Measurements from ENCODE around the gene TSHZ2. TPM values are rescaled to one million over a fixed set of nuclear protein-coding genes. Genes with fewer than 3 reads are reported as not detected.

The TSHZ2 gene
- total RNA-seq, 1 experiment from 2014 or later = 0.07 TPM

DNA sequence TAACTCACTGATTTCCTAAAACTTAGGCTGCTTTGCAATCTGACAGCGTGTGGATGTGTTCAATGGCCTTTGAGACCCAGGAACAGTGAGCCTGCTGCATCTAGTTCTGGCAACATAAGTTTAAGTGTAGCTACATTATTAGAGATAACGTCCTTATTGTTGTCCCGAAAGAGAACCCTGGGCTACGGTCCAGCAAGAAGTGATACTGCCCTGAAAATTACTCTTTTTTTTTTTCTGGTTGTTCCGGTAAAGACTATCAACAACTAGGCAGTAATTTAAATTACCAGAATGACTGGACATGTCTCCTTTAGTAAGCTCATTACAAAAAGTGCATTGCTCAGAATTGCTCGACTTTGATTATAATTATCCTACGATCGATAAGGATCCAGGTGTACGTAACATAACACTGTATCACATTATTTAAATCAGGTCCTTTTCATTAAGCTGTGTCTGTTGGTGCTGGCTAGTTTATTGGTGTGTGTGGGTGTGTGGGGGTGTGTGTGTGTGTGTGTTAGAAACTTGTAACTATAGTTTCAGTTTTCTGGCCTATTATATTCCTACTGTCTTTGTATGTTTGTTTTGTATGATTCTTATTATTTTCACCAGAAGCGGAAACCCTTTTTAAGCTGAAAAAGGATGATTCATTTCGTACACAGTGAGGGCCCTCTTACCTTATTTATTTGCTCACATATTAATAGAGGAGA lies 3.0 kb downstream of the TSHZ2 start:
- H3K27me3 Mint-ChIP-seq (ENCODE audit: low read depth) = peaks cover 60% of the 10 kb centered on the region
- Histone ChIP-seq H3K79me2 (ENCODE audit: insufficient read depth, low read length) (no peaks in the 10 kb centered on the region), H3K9ac (ENCODE audit: extremely low read depth, insufficient read length, low read length) (no peak overlapping the region), H2BK12ac (ENCODE audit: insufficient read length, low read depth, low read length) (no peak overlapping the region), H3K27ac (ENCODE audit: insufficient read length, low read depth, low read length) (no peak overlapping the region), H2AFZ (ENCODE audit: low read length) (no peak overlapping the region), H3K4ac (ENCODE audit: low read depth, low read length) (no peak overlapping the region), H2BK5ac (ENCODE audit: insufficient read length, low read length) (no peak overlapping the region), H3K56ac (ENCODE audit: insufficient read length, low read depth, low read length) (no peak overlapping the region), H4K20me1 (ENCODE audit: control insufficient read depth, insufficient read depth, insufficient read length) (no peaks in the 10 kb centered on the region), H3K27me3 (ENCODE audit: insufficient read depth, low read length) (peaks cover 3% of the 10 kb centered on the region; the same call in 1 of the 2 replicates), H3K9me3 (ENCODE audit: control insufficient read depth, low read depth, low read length) (no peaks in the 10 kb centered on the region), H2BK15ac (ENCODE audit: low read depth, low read length) (no peak overlapping the region), H3K14ac (ENCODE audit: insufficient read depth, low read length) (no peak overlapping the region), H2BK20ac (ENCODE audit: low read depth, low read length, poor library complexity, severe bottlenecking) (no peak overlapping the region), H4K91ac (ENCODE audit: insufficient read length, low read depth, low read length) (no peak overlapping the region), H4K8ac (replicated peaks; ENCODE audit: insufficient read length, low read depth, low read length) (no peak overlapping the region), H2BK120ac (ENCODE audit: low read depth, low read length, poor library complexity, severe bottlenecking) (no peak overlapping the region), H3K23me2 (ENCODE audit: insufficient read length, low read depth, low read length, poor library complexity, severe bottlenecking) (peaks cover 15% of the 10 kb centered on the region), H3K79me1 (ENCODE audit: insufficient read depth, low read depth, low read length, poor library complexity, severe bottlenecking) (no peaks in the 10 kb centered on the region), H3T11ph (ENCODE audit: low read length) (no peak overlapping the region), H3K18ac (ENCODE audit: insufficient read length, low read depth, low read length) (no peak overlapping the region), H2AK5ac (ENCODE audit: insufficient read length, low read length) (no peak overlapping the region), H3K23ac (ENCODE audit: insufficient read length, low read depth, low read length) (no peak overlapping the region), H3K4me2 (ENCODE audit: insufficient read depth, insufficient read length, low read length) (no peak overlapping the region), H3K4me1 (ENCODE audit: insufficient read depth, low read length) (no peaks in the 10 kb centered on the region), H4K5ac (ENCODE audit: insufficient read length, low read depth, low read length) (no peak overlapping the region)
- TF ChIP-seq, protein P1, sequence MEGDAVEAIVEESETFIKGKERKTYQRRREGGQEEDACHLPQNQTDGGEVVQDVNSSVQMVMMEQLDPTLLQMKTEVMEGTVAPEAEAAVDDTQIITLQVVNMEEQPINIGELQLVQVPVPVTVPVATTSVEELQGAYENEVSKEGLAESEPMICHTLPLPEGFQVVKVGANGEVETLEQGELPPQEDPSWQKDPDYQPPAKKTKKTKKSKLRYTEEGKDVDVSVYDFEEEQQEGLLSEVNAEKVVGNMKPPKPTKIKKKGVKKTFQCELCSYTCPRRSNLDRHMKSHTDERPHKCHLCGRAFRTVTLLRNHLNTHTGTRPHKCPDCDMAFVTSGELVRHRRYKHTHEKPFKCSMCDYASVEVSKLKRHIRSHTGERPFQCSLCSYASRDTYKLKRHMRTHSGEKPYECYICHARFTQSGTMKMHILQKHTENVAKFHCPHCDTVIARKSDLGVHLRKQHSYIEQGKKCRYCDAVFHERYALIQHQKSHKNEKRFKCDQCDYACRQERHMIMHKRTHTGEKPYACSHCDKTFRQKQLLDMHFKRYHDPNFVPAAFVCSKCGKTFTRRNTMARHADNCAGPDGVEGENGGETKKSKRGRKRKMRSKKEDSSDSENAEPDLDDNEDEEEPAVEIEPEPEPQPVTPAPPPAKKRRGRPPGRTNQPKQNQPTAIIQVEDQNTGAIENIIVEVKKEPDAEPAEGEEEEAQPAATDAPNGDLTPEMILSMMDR (conservative IDR thresholded peaks at IDR 0.05) = no peak
- H3K4me3 Mint-ChIP-seq = no peak overlapping the region
- DNase-seq = no peak
- no peaks in the 10 kb centered on the region; a peak in 1 of 7 replicates for H3K36me3 Mint-ChIP-seq (ENCODE audit: insufficient read depth in 1 of 3, low read depth in 3 of 3)
- H3K4me1 Mint-ChIP-seq = peaks cover 6 to 15% of the 10 kb centered on the region in 2 experiments
- WGBS (ENCODE audit: extremely low coverage, insufficient read length, low lambda C conversion rate) = no CpG with 5 or more reads among the region's 11 CpGs
- H3K27ac Mint-ChIP-seq = no peak overlapping the region
- H3K9me3 Mint-ChIP-seq = no peaks in the 10 kb centered on the region

Data from H9 (cell line).